Adrenal gland (tissue), 12 donors: ENCODE results near the gene DUSP8. TPM values are rescaled to one million over a fixed set of nuclear protein-coding genes. Genes with fewer than 3 reads are reported as not detected.

ENCODE experiments used
- DNase-seq, 7 donors: peaks; one replicate each; pipeline ENCODE4 v3.0.0-alpha.2; 2019 to 2020
- H3K27ac ChIP-seq, 5 donors: fragments of 200-600 bp; sonication (generic) in 4 of 5; 1 replicate in 3 of 5; 2 replicates in 2 of 5; pipeline versions ENCODE4 v1.5.1 to v1.8.0; 2016 to 2020; ENCODE audit warnings: mild to moderate bottlenecking in 1 of 5
- H3K27me3 ChIP-seq: fragments of 200-600 bp; 2 replicates; pipeline ENCODE4 v1.8.0; 2021
- H3K36me3 ChIP-seq, 2 donors: fragments of 200-600 bp; replicated peaks in 1 of 2; 1 replicate in 1 of 2; 2 replicates in 1 of 2; pipeline versions ENCODE4 v1.5.1 to v1.8.0; 2018 to 2022
- H3K4me1 ChIP-seq, 2 donors: fragments of 200-600 bp; replicated peaks in 1 of 2; 1 replicate in 1 of 2; 2 replicates in 1 of 2; pipeline versions ENCODE4 v1.5.1 to v1.8.0; 2018 to 2021
- H3K4me3 ChIP-seq, 4 donors: fragments of 200-600 bp; sonication (generic) in 3 of 4; one replicate each; pipeline ENCODE4 v1.5.1; 2016 to 2018
- H3K9me3 ChIP-seq, 3 donors: fragments of 200-600 bp; sonication (generic) in 1 of 3; replicated peaks in 1 of 3; 1 replicate in 2 of 3; 2 replicates in 1 of 3; pipeline versions ENCODE4 v1.5.1 to v1.8.0; 2016 to 2021
- CTCF ChIP-seq, 6 experiments: fragments of 450-650 bp in 4 of 6; fragments of 200-600 bp in 2 of 6; sonication (generic) in 1 of 6; IDR thresholded peaks; 1 replicate in 5 of 6; 2 replicates in 1 of 6; pipeline versions ENCODE4 v1.5.1 to v1.8.0; 2016 to 2021; ENCODE audit warnings: antibody characterized with exemption in 6 of 6, mild to moderate bottlenecking in 2 of 6, moderate library complexity in 1 of 6
- POLR2A ChIP-seq, 2 donors: fragments of 450-650 bp; IDR thresholded peaks; one replicate each; pipeline ENCODE4 v1.6.1; 2017; ENCODE audit warnings: antibody characterized with exemption in 2 of 2, mild to moderate bottlenecking in 2 of 2, moderate library complexity in 1 of 2
- WGBS, 4 donors: extraction: QIAGEN DNeasy Blood & Tissue Kit in 2 of 4; methylation state at CpG; one replicate each; pipeline versions ENCODE4 v1.1.5 to v1.1.7; 2013 to 2017; 5-methylcytosine and 5-hydroxymethylcytosine counted together
- intact Hi-C, 2 donors: fragments of 100-400 bp; cut with DNase I; formaldehyde crosslinking; loops; one replicate each; pipeline versions ENCODE4 v1.14.1 to v1.15.0; 2022 to 2023
- polyA plus RNA-seq, 3 donors: library from polyadenylated mRNA; stranded (reverse); fragments of 200-250 nt in 2 of 3; fragments of 350-450 nt in 1 of 3; fragmentation: Illumina TruSeq in 1 of 3; extraction: RNeasy Lipid Tissue Mini Kit (QIAGEN cat#74804) in 1 of 3; gene quantifications; one replicate each; pipeline ENCODE4 v1.2.3, GENCODE V29; 2013 to 2014
- total RNA-seq, 9 donors: library from RNA; depleted of rRNA in 4 of 9; stranded (reverse); fragments of >200 nt in 4 of 9; fragments of 120-200 nt in 1 of 9; fragmentation: NEBNext Ultra II Directional in 1 of 9; extraction: Animal tissue kit (Norgen Biotek cat#: 25700) in 1 of 9; gene quantifications; one replicate each; pipeline versions ENCODE4 v1.1.0 to v1.2.4, GENCODE V29; 2013 to 2023
- donor health status: healthy with polysubstance abuse.
- donor health status: Bipolar disorder and iron deficiency.
- donor health status: DM: yes; HTN: yes; CAD: no.
- donor health status: DM: no; HTN: no; CAD: no.
- donor health status: DM: no; HTN: no; CAD: no.
- donor health status: DM: yes; HTN: yes; CAD: no.

The DUSP8 gene
- total and polyA plus RNA-seq, 12 donors: 0.22 to 6.3 (median 2.0) TPM

GRCh38 chr11:1528710-1529109, 43.4 kb downstream of the DUSP8 start:
- intact Hi-C loops: loop anchor here in 1 of 2 donors (10.0 kb wide), 1 partner anchor 124 kb away; no protein-coding TSS in a partner anchor
- H3K4me3 ChIP-seq: no peak overlapping the region
- DNase-seq: no peak
- H3K4me1 ChIP-seq: peaks cover 12 to 30% of the 10 kb centered on the region in 2 donors
- no peaks in the 10 kb centered on the region for H3K27me3 ChIP-seq
- H3K36me3 ChIP-seq: no peaks in the 10 kb centered on the region
- H3K9me3 ChIP-seq: no peaks in the 10 kb centered on the region
- 92 to 97% (median 95%) methylated on average over 9 to 10 of the region's 10 CpGs for WGBS, 4 donors
- no peak for TF ChIP-seq POLR2A (IDR thresholded peaks at IDR 0.05)
- no peak for TF ChIP-seq CTCF (IDR thresholded peaks at IDR 0.05)
- H3K27ac ChIP-seq: no peak overlapping the region

GRCh38 chr11:1526785-1527184, 45.3 kb downstream of the DUSP8 start:
- 88 to 94% (median 89%) methylated on average over 11 to 15 of the region's 15 CpGs for WGBS, 4 donors
- H3K4me1 ChIP-seq: peaks cover 3 to 12% of the 10 kb centered on the region in 2 donors
- no peak for DNase-seq
- H3K4me3 ChIP-seq: no peak overlapping the region
- no peaks in the 10 kb centered on the region for H3K27me3 ChIP-seq
- no peak overlapping the region for H3K27ac ChIP-seq
- H3K36me3 ChIP-seq: no peaks in the 10 kb centered on the region
- no peaks in the 10 kb centered on the region for H3K9me3 ChIP-seq
- no peak for TF ChIP-seq CTCF (IDR thresholded peaks at IDR 0.05)
- intact Hi-C loops: loop anchor here in 1 of 2 donors (10.0 kb wide), 1 partner anchor 122 kb away; no protein-coding TSS in a partner anchor

DNA sequence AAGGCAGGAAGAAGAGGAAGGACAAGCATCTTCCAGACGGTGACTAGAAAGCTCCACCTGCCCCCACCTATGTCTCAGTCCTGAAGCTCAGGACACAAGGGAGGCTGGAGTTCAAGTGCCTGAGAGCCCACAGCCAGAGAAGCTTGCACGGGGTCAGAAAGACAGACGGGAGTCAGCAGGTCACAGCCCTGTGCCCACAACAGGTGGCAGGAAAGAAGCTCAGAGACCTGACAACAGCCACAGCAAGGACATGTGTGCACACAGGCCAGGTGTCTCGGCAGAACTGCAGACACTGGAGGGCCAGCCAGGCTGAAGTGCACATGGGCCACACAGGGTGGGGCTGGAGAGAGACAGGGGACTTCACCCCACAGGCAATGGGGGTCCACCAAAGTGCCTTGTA, 48.3 kb downstream of the DUSP8 start:
- Histone ChIP-seq H3K36me3 (no peaks in the 10 kb centered on the region), H3K4me1 (peaks cover 6 to 14% of the 10 kb centered on the region in 2 donors), H3K9me3 (no peaks in the 10 kb centered on the region), H3K27ac (no peak overlapping the region), H3K4me3 (no peak overlapping the region), H3K27me3 (no peaks in the 10 kb centered on the region)
- WGBS, 4 donors: 79 to 88% (median 80%) methylated on average over 4 of the region's 4 CpGs
- TF ChIP-seq POLR2A (IDR thresholded peaks at IDR 0.05) (no peak), CTCF (IDR thresholded peaks at IDR 0.05) (no peak)
- DNase-seq: no peak
- intact Hi-C loops: loop anchor here in 1 of 2 donors (10.0 kb wide), 1 partner anchor 119 kb away; no protein-coding TSS in a partner anchor

DNA sequence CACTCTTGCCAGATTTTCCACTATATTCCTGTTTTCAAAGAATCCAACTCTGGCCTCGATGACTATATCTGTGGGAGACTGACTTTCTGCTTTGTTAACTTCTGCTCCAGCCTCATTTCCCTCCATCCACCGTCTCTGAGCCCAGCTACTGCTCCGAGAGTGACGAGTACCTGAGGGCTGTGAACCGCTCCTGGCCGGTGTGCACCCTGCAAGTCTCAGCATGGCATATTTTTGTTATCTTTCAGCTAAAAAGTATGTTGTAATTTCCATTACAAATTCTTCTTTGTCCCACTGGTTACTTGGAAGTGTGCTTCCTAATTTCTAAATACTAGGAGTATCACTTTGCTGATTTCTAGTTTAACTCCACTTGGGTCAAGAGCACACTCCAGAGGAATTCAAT, 49.0 kb downstream of the DUSP8 start:
- 92 to 95% (median 93%) methylated on average over 6 of the region's 6 CpGs for WGBS, 4 donors
- no peak overlapping the region for H3K4me3 ChIP-seq
- peaks cover 6 to 14% of the 10 kb centered on the region in 2 donors for H3K4me1 ChIP-seq
- intact Hi-C loops: loop anchor here in 1 of 2 donors (10.0 kb wide), 1 partner anchor 118 kb away; no protein-coding TSS in a partner anchor
- H3K27ac ChIP-seq: no peak overlapping the region
- DNase-seq: no peak
- H3K27me3 ChIP-seq: no peaks in the 10 kb centered on the region
- TF ChIP-seq POLR2A (IDR thresholded peaks at IDR 0.05) (no peak), CTCF (IDR thresholded peaks at IDR 0.05) (no peak)
- no peaks in the 10 kb centered on the region for H3K36me3 ChIP-seq
- H3K9me3 ChIP-seq: no peaks in the 10 kb centered on the region
